NB4 (cell line): ENCODE measurements around the gene CAMK2D.

Experiments
- CTCF ChIP-seq: IDR thresholded peaks from one replicate; pipeline ENCODE4 v1.5.1; 2012; ENCODE audit warnings: low read depth, low read length
- MAX ChIP-seq: IDR thresholded peaks from 2 replicates; pipeline ENCODE4 v1.6.1; 2011; ENCODE audit warnings: low read depth, low read length
- MYC ChIP-seq: IDR thresholded peaks from 2 replicates; pipeline ENCODE4 v1.6.1; 2011; ENCODE audit warnings: low read depth, low read length
- POLR2A ChIP-seq: IDR thresholded peaks from 2 replicates; pipeline ENCODE4 v1.6.1; 2011; ENCODE audit warnings: mild to moderate bottlenecking; ENCODE audit not compliant: insufficient read length; ENCODE audit errors: extremely low read depth

- TF ChIP-seq CTCF (no peak), POLR2A (no peak), MAX (no peak), MYC (no peak)
These were observed 261.1 kb downstream of the CAMK2D start for GRCh38 chr4:113500424-113500823.
